Ramos (cell line): ENCODE data around the gene TSPYL6.

Experiments
- in situ Hi-C: fragments of 300-500 bp; cut with MboI; formaldehyde crosslinking; loops from one replicate; pipeline ENCODE4 v1.14.3; 2022; ENCODE audit warnings: low sequenced_read_pairs; ENCODE audit not compliant: unreplicated experiment

TSPYL6 gene

GRCh38 chr2:54207666-54208195 lies 48.3 kb downstream of the TSPYL6 start:
- in situ Hi-C loops = no loop called here

- in situ Hi-C loops = no loop called here
Measured at GRCh38 chr2:54206596-54206995, 49.4 kb downstream of the TSPYL6 start.

GRCh38 chr2:54204476-54204875 lies 51.6 kb downstream of the TSPYL6 start:
- in situ Hi-C loops = no loop called here
